GM18499 (cell line): ENCODE data around the gene TXNIP.

ENCODE experiments used
- ATAC-seq: cut with Tn5 transposase; IDR thresholded peaks from one replicate; pipeline ENCODE4 v1.9.1; 2021; ENCODE audit warnings: moderate number of reproducible peaks; ENCODE audit not compliant: insufficient read depth, unreplicated experiment

TXNIP gene

DNA sequence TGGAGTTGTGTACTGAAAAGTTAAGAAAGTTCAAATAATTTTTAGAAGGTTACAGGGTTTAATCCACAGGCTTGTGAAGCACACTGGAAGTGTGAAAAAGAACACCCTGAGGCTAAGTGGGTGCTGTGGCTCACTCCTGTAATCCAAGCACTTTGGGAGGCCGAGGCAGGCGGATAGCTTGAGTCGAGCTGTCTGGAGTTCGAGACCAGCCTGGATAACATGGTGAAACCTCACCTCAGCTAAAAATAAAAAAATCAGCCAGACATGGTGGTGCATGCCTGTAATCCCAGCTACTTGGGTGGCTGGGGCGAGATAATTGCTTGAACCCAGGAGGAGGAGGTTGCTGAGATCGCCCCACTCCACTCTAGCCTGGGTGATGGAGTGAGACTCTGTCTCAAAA, 9.8 kb downstream of the TXNIP start:
- no peak for ATAC-seq

DNA sequence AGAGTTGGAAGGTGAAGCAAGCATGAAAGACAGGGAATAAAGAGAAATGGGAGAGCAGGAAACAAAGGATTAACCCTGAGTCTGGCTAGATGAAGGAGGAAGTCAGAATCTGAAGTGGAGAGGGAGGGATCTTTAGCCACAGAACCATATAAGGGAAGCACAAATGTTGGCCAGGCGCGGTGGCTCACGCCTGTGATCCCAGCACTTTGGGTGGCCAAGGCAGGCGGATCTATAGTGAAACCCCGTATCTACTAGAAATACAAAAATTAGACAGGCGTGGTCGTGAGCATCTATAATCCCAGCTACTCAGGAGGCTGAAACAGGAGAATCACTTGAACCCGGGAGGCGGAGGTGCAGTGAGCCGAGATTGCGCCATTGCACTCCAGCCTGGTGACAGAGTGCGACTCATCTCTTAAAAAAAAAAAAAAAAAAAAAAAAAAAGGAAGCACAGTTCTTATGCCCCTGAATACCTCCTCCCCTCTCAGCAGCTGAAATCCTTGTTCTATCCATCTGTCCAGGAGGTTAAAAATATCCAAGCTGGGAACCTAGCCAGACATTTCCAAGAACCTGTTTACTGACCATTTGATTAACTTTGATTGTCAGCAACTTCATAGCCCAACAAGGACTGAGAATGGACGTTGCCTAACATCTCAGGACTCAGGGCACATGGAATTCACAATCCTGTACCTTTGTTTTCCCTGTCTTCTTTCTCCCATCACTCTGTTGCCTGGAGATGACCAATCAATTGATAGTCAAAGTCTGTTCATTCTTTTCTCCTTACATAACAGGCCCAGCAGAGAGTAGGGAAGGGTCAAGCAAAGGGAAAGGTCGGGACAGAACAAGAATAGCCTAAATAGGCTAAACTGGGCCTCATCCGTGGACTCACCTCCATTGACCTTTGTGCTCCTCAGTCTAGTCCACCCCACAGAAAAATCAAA, 10.6 kb downstream of the TXNIP start:
- no peak for ATAC-seq

DNA sequence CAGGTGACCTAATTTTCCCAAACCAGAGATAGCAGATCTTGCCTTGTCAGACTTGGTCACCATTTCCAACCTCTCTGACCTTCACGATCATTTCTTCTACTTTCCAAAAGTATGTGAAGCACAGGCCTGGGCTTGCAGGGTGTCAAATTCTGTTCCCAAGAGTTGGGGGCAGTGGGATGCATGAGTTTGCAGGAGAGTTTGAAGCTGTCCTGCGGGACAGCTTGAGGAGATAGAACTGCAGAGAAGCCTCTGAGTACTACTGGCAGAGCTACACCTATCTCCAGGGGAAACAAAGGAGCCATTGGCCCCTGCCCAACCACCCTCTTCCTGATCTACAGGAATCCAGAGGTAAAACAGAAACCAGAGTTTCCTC, 11.3 kb downstream of the TXNIP start:
- ATAC-seq = no peak

DNA sequence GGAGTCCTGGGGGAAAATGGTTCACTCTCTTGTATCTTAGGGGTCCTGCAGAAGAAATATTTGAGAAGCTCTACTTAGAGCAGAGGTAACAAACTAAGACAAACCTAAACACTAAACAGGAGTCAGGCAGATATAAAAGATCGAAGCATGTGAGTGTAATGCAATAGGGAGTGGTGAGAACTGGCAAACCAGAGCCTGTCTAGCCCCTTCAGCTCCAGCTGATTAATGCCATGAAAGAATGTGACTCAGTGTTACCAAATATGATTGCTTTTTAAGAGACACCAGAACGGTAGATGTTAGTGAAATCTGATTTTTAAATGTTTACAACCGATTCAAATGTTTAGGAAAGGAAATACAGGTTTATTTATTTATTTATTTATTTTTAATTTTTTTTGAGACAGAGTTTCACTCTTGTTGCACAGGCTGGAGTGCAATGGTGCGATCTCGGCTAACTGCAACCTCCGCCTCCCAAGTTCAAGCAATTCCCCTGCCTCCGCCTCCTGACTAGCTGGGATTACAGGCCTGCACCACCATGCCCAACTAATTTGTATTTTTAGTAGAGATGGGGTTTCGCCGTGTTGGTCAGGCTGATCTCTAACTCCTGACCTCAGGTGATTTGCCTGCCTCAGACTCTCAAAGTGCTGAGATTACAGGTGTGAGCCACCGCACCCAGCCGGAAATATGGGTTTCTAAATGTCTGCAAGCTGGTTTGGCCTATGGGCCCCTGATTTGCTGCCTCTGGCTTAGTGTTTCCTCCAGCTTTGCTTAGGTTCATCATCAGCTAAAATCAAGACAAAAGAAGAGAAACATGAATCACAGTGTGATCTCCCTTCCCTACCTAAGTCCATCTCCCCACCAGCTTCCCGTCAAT, 12.2 kb downstream of the TXNIP start:
- ATAC-seq = no peak

DNA sequence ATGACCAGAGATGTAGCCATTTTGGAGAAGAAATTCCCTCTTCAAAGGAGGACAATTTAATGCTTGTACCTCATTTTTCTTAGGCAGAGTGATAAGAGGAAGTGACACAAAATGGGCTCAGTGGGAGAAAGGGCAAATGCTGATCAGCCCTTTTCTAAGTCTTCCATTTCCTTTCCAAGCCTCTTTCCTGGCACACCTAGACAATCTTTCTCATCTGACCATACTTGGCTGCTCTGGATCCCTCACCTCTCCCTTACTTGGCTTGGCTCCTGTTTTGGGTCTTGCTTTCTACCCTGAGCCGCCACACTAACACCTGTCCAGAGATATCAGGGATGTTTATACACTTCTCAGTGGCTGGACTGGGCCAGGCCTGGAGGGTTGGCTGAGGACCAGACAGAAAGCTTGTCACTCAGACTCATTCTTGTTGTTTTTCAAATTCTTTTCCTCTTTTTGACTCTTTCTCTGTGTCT, 13.1 kb downstream of the TXNIP start:
- ATAC-seq = no peak

DNA sequence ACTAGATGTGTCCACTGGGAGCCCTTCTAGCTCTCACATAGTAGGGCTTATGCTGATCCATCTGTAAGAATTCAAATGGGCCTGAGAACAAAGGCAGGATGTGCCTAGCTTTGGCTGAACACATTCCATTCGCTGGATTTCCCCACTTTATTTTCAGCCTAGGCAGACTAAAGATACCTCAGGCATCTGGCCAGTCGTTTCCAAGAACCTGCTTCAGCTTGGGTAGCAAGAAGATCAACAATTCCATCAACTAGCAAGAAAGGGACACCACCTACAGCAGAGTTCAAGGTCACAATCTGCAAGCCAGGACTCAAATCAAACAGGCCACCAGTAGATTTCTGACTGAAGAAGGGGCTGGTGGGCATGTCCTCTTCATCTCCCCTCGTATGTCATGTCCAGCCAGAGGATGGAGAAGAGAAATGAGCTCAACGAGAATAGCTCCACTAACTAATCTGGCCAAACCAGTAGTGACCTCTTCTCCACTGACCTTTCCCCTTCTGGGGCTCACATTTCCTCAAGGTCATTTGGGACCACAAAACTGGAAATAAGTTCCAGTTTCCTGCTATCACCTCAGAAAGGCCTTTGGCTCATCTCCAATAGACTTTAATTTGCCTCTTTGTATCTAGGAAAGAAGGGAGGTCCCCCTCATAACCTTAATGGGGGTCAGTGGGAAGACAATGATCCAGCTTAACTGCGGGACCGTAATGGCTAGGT, 14.2 kb downstream of the TXNIP start:
- ATAC-seq = no peak

DNA sequence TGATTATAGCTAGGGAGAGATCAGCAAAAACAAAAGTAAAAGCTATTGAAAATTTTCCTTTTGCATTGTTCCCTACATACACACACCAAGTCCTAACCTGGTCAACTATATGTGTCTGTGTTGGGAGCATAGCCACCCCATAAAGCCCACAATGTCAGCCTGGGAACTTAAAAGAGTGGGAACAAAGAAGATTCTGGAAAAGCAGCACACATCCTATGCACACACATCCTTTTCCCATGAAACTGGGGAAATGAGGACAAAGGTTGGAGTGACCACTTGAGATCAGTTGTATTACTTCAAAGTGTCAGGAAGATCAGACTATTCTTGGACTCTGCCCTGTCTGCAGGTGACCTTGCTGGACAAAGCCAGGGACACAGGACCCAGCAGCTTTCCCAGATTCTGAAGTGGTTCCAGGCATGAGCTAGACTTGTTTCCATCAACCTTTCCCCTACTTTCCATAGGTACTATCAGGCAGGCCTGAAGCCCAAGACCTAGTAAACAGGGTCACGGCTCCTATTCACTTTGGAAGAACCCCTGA, 15.9 kb downstream of the TXNIP start:
- ATAC-seq = no peak

DNA sequence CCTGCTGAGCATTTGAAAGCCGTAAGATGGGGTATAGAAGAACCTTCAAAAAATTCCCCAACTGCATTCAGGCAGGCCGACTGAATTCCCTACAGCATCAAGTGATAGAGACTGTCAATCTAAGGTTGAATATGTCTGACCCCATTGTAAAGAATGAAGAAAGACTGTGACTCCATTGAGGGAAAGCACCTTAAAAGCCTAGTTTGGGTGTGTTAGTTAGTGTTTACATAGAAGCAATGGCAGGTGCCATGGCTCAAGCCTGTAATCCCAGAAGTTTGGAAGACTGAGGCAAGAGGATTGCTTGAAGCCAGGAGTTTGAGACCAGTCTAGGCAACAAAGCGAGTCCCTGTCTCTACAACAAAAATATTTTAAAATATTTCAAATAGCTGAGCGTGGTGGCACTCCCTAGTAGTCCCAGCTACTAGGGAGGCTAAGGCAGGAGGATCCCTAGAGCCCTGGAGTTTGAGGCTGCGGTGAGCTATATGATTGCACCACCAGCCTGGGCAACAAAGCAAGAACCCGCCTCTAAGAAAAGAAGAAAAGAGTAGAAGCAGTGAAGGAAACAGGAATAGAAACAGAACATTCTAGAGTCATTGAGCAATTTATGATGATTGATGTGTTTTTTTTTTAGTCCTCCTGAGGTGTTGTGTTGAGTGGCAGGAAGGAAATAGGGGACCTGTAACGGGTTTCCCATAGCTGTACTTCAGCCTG, 16.5 kb downstream of the TXNIP start:
- peak; percentile 21 for ATAC-seq

DNA sequence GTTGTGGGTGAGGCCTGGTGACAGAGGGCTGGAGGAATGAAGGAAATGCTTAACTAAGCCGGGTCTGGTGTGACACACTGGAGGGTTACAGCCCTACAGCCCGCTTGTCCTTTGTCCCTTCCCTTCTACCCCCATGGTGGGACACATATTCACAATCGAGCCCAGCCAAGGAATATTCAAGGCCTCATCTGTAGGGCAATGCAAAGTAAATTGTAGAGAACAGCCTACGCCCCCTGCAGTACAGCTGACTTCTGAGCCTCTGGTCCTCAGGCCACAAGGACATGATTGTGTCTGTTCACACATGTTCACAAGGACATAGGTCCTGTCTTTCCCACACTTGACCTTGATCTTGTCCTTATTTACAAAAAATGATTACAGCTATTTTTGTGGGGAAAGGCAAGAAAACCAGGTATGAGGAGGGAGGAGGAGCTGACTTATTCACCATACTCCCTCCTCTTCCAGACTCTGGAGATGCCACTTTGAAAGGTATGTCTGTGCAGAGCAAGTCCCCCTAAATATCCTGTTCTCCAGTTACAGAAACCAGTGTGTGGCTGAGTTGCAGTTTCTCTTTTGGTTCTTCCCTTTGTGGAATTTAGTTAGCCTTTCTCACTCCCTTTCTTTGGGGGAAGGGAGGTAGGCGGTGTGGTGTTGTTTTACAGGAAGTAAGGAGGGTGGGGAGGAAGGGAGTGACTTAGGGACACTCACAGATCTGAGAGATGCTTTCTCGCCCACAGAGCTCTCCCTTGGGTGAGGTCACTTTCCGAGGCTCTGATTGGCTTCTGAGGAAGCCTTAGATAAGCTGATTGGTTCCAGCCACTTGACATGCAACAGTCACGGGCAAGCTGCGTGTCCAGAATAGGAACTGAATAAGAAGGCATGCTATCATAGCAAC, 17.3 kb downstream of the TXNIP start:
- peak; percentile 83 for ATAC-seq

DNA sequence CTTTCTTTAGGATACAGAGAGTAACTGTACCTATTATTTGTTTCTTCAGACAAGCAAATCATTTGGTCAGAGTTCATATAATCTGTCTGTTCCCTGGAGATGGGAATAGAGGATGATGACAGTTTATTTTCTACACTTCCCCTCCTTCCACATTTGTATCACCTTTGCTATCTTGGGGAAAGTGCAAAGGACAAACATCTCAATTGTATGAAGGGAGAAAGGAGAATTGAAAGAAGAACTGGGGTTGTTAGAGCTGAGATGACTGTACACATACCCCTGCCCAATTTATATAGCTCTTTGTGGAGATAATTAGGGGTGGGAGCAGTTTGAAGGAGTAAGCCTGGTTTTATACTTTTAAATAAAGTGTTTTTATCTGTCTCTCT, 17.9 kb downstream of the TXNIP start:
- no peak for ATAC-seq

DNA sequence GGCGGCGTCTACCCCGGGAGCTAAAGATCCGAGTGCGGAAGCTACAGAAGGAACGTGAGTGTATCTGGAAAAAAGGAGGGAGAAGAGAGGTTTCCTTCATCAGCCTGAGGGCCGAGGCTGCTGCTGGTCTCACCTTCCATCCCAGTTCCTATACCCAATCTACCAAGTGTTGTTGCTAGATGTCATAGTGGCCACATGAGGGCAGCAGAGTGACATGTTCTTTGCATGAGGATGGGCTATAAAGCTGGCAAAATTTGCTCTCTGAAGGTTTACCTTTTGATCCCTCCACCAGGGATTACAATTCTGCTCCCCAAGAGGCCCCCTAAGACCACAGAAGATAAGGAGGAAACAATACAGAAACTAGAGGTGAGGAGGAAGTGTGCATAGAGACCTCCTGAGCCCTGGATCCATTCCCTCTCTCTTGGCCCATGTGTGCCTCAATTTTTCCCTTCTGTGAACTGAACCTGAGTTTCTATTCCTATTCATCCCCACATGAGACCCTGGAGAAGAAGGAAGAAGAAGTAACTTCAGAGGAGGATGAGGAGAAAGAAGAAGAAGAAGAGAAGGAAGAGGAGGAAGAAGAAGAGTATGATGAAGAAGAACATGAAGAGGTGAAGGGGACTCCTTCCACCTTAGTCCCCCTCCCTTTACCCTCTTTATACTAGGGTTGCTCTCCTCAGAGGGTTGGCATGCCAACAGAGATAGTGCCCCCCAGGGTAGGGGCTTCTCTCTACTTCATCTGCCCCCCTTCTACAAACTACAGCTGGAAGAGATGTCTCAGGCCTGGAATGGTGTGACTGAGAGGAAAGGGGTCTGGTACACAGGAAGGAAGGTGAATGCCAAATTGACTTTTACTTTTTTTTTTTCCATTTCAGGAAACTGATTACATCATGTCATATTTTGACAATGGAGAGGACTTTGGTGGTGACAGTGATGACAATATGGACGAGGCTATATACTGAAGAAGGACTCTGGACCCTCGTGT, 18.6 kb downstream of the TXNIP start:
- no peak for ATAC-seq

DNA sequence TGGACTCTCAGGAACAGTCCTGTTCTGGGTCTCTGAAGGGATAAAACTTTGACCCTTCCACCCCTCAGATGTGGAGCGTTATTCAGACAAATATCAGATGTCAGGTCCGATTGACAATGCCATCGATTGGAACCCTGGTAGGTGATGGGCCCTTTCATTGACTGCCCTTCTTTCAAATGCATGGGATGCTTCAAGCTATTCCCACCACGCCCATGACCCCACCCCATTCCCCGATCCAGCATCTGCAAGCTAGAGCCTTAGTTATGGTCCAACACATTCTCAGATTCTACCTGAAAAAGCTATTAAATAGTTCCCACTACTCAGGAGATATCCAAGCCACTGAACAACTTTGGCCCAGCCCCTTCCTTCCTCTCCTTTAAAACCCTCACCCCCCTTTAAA, 19.4 kb downstream of the TXNIP start:
- no peak for ATAC-seq

DNA sequence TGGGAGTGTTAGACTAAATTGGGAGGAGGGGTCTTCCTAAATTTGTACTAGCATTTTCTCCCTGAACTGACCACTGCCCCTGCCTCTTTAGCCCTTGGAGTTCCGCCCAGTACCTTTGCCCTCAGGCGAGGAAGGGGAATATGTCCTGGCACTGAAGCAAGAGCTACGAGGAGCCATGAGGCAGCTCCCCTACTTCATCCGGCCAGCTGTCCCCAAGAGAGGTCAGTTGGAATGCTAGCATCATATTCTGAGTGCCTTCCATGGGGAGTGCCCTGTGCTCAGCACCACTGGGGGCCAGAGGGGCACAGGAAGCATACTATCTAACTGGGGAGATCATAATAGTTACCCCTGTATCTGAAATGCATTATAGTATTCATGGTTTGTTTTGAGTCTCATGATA, 21.2 kb downstream of the TXNIP start:
- no peak for ATAC-seq

DNA sequence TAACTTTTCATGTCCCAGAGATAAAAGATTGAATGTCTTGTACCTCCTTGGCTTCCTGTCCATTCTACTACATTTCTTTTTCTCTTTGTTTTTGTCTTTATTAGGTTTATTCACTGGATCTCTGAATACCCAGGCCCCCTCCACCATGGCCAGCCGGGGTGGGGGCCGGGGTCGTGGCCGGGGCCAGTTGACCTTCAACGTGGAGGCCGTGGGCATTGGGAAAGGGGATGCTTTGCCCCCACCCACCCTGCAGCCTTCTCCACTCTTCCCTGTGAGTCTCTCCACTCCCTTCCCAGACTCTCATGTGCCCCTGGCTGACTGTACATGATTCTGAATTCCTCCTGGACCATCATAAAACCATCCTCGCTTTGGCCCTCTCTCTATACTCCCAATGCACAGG, 21.7 kb downstream of the TXNIP start:
- ATAC-seq = no peak

DNA sequence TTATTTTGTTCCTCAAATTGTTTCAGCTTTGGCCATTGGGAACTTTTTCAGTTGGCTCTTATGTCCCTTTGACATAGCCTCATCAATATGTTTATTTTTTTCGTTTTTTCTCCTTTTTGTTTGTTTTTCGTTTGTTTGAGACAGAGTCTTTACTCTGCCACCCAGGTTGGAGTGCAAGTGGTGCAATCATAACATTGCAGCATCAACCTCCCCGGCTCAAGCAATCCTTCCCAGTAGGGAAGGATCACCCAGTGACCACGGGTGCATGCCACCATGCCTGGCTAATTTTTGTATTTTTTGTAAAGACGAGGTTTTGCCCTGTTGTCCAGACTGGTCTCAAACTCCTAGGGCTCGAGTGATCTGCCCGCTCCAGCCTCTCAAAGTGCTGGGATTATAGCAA, 23.8 kb downstream of the TXNIP start:
- no peak for ATAC-seq

DNA sequence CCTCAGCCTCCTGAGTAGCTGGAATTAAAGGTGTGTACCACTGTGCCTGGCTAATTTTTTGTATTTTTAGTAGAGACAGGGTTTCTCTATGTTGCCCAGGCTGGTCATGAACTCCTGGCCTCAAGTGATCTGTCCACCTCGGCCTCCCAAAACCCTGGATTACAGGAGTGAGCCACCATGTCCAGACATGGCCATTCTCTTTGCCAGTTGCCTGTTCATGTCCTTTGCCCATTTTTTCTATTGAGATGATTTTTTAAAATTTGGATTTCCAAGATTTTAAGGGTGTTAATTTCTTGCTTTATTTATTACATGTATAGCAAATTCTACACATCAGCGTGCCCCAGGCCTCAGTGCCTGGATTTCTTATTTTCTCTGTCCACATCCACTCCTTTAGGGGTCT, 29.1 kb downstream of the TXNIP start:
- no peak for ATAC-seq

DNA sequence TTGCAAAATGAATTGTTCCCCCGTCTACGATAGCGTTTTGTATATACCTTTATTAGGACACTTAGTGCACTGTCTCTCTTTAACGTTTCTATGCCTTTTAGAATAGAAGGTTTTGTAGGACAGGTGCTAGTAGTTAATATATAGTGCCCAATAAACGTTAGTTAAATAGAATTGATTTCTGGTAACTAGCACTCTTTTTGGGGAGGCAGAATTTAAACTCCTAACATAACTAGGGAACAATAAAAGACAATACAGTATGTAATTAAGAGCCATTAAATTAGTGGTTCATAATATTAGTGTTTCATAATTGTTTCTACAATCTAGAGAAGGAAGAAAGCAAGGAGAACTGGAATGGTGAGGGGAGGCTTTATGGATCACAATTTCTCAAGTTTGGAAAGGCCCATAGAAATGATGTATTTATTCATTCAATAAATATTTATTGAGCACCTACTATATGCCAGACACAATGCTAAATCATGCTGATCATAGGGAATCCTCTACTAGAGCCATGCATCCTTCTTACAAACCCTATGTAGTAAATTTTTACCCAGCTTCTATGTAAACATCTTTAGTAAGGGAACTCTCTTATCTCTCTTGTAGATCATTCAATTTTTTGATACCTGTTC, 31.1 kb downstream of the TXNIP start:
- no peak for ATAC-seq
